ENCODE measurements around the gene GPR39. TPM values are rescaled to one million over a fixed set of nuclear protein-coding genes. Genes with fewer than 3 reads are reported as not detected.

The GPR39 gene
- total RNA-seq, 1 experiment from 2014 or later: 20.9 TPM

DNA sequence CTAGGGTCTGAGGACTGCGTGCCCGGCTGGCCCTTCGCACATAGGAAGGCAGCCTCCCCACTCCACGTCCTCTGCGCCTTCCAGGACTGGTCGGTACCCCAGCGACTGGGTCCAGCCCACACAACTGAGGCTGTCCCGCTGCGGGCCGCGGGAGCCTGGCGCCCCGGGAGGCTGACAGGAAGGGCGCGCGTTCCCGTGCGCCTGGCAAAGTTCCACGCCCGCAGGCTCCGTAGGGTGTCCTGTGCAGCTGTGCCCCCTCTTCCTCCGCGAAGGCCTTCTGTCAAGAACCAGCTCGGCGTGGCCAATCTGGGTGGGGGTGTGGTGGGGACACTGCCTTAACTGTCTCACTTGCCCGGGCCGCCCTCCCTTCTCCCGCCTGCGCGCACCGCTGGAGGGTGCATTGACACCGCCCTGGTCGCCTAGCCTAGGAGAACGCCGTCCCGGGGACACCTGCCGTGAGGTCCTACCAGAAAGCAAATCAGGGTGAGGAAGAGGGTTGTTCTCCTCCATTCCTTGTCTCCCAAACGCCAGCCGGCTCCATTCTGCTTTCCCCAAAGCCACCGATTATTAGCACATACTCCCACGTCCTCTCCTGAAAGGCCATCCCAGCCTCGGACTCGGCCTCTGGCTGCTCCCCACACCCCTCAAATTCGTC lies 254.0 kb downstream of the GPR39 start:
- H3F3A ChIP-seq (ENCODE audit: insufficient read depth, low read depth): peaks cover 11% of the 10 kb centered on the region; the same call in 1 of the 2 replicates
- CTCF ChIA-PET: no interaction called here
- intact Hi-C loops (cut with micrococcal nuclease; ENCODE audit: unreplicated experiment): loop anchor here (2.0 to 5.0 kb wide), 3 partner anchors 232 to 253 kb away; partner anchors contain the start of gene GPR39
- H3K27me3 ChIP-seq (ENCODE audit: insufficient read depth, low read depth): no peaks in the 10 kb centered on the region
- BruUV-seq (replicated peaks): no TSS peak
- no peaks in the 10 kb centered on the region for H3K79me2 ChIP-seq (ENCODE audit: low read depth)
- H3K36me3 ChIP-seq (ENCODE audit: low read depth): no peaks in the 10 kb centered on the region
- H3K4me3 ChIP-seq: peak overlapping the region; percentile 75
- H3K4me2 ChIP-seq: peak overlapping the region; percentile 93
- no peaks in the 10 kb centered on the region for H4K20me1 ChIP-seq (ENCODE audit: insufficient read depth)
- no peaks in the 10 kb centered on the region for H3K9me3 ChIP-seq (ENCODE audit: insufficient read depth, low read depth)
- H3K9me2 ChIP-seq (ENCODE audit: insufficient read depth): no peaks in the 10 kb centered on the region
- TF ChIP-seq, protein P1, sequence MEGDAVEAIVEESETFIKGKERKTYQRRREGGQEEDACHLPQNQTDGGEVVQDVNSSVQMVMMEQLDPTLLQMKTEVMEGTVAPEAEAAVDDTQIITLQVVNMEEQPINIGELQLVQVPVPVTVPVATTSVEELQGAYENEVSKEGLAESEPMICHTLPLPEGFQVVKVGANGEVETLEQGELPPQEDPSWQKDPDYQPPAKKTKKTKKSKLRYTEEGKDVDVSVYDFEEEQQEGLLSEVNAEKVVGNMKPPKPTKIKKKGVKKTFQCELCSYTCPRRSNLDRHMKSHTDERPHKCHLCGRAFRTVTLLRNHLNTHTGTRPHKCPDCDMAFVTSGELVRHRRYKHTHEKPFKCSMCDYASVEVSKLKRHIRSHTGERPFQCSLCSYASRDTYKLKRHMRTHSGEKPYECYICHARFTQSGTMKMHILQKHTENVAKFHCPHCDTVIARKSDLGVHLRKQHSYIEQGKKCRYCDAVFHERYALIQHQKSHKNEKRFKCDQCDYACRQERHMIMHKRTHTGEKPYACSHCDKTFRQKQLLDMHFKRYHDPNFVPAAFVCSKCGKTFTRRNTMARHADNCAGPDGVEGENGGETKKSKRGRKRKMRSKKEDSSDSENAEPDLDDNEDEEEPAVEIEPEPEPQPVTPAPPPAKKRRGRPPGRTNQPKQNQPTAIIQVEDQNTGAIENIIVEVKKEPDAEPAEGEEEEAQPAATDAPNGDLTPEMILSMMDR (conservative IDR thresholded peaks at IDR 0.05): no peak
- TF ChIP-seq EZH2 (IDR thresholded peaks at IDR 0.05; ENCODE audit: low read depth): no peak
- H2AFZ ChIP-seq: peak overlapping the region; percentile 77
- POLR2A ChIA-PET (ENCODE audit: unreplicated experiment): no interaction called here
- peak; percentile 40 to 64 for DNase-seq
- peaks cover 12% of the 10 kb centered on the region for H3K4me1 ChIP-seq (replicated peaks; ENCODE audit: insufficient read depth)
- 0 out of 2 replicates have a peak overlapping the region, but pooled peaks have one; percentile 6 for H3K27ac ChIP-seq

DNA sequence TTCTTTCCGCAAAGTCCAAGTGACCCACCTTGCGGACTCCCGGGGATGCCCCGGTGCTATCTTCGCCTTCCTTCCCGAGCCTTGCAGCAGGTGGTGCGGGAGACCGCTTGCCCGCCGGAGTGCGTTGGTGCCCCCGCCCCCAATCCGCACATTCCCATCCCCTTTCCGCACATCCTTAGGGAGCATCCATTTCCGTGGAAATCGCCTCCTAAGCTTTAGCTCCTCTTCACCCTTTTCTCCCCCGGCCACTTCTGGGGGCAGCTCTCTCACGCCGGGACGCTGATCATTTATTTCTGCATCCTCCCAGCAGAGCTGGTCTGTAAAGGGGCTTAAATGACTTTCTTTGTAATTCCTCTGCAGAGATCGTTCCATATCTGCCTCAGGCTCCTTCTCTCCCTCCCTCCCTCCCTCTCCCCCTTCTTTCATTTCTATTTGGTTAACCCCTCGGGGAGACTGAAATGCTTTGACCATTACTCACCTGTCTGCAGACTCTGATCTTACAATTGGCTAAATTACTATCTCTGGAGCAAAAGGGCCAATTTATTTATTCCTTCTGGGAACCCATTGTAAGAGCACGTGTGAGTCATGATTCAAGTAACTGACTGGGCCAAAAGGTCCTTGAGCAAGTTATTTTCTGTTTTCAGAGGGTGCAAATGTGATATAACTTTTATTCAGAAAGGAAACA lies 254.7 kb downstream of the GPR39 start:
- Histone ChIP-seq H3K9me3 (ENCODE audit: insufficient read depth, low read depth) (no peaks in the 10 kb centered on the region), H3K27ac (0 out of 2 replicates have a peak overlapping the region, but pooled peaks have one; percentile 6), H3K79me2 (ENCODE audit: low read depth) (no peaks in the 10 kb centered on the region), H3K4me1 (replicated peaks; ENCODE audit: insufficient read depth) (peaks cover 12% of the 10 kb centered on the region), H2AFZ (peak overlapping the region; percentile 77), H3K9me2 (ENCODE audit: insufficient read depth) (no peaks in the 10 kb centered on the region), H3K4me2 (peak overlapping the region; percentile 93), H4K20me1 (ENCODE audit: insufficient read depth) (no peaks in the 10 kb centered on the region), H3K4me3 (peak overlapping the region; percentile 75), H3F3A (ENCODE audit: insufficient read depth, low read depth) (peaks cover 11% of the 10 kb centered on the region; the same call in 1 of the 2 replicates), H3K36me3 (ENCODE audit: low read depth) (no peaks in the 10 kb centered on the region), H3K27me3 (ENCODE audit: insufficient read depth, low read depth) (no peaks in the 10 kb centered on the region)
- POLR2A ChIA-PET (ENCODE audit: unreplicated experiment): interaction anchor here (0.7 kb wide), 1 partner anchor 45 kb away, joined by 4 read pairs; no protein-coding TSS in a partner anchor
- CTCF ChIA-PET: no interaction called here
- no TSS peak for BruUV-seq (replicated peaks)
- intact Hi-C loops (cut with micrococcal nuclease; ENCODE audit: unreplicated experiment): loop anchor here (2.0 to 5.0 kb wide), 3 partner anchors 232 to 254 kb away; partner anchors contain the start of gene GPR39
- TF ChIP-seq, protein P1 (conservative IDR thresholded peaks at IDR 0.05): no peak
- TF ChIP-seq EZH2 (IDR thresholded peaks at IDR 0.05; ENCODE audit: low read depth): no peak
- peak; percentile 33 to 87 for DNase-seq

DNA sequence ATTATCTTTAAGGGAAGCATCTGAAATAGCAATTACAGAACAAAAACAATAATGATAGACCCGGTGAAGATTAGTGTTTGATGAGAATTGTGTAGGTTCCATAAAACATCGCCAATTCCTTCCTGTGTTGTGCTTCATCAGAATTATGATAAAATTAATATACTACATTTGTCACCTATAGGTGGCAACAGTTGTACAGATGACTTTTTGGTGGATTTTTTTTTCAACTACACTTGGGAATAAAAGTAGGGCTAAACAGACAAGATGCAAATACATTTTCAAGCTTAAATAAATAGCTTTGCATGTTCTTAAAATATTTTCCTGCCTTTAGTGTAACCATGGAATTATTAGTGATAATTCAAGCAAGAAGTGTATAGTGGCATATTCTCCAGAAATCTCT lies 260.4 kb downstream of the GPR39 start:
- peaks cover 8% of the 10 kb centered on the region for H3K4me1 ChIP-seq (replicated peaks; ENCODE audit: insufficient read depth)
- H4K20me1 ChIP-seq (ENCODE audit: insufficient read depth): no peaks in the 10 kb centered on the region
- peaks cover under 1% of the 10 kb centered on the region; the same call in 1 of the 2 replicates for H3F3A ChIP-seq (ENCODE audit: insufficient read depth, low read depth)
- H3K4me2 ChIP-seq: no peak overlapping the region
- no peaks in the 10 kb centered on the region for H3K9me2 ChIP-seq (ENCODE audit: insufficient read depth)
- CTCF ChIA-PET: interaction anchor here (0.6 kb wide), 1 partner anchor 497 kb away, joined by 3 read pairs; no protein-coding TSS in a partner anchor
- intact Hi-C loops (cut with micrococcal nuclease; ENCODE audit: unreplicated experiment): no loop called here
- no peaks in the 10 kb centered on the region for H3K9me3 ChIP-seq (ENCODE audit: insufficient read depth, low read depth)
- BruUV-seq (replicated peaks): no TSS peak
- POLR2A ChIA-PET (ENCODE audit: unreplicated experiment): no interaction called here
- TF ChIP-seq EZH2 (IDR thresholded peaks at IDR 0.05; ENCODE audit: low read depth): no peak
- TF ChIP-seq, protein P1 (conservative IDR thresholded peaks at IDR 0.05): peak; percentile 60
- H3K79me2 ChIP-seq (ENCODE audit: low read depth): no peaks in the 10 kb centered on the region
- no peak overlapping the region for H2AFZ ChIP-seq
- DNase-seq: no peak
- no peaks in the 10 kb centered on the region for H3K27me3 ChIP-seq (ENCODE audit: insufficient read depth, low read depth)
- no peaks in the 10 kb centered on the region for H3K36me3 ChIP-seq (ENCODE audit: low read depth)
- H3K4me3 ChIP-seq: no peak overlapping the region
- no peak overlapping the region for H3K27ac ChIP-seq
